NCI-H82 (cell line): ENCODE measurements around the gene CBY2.
A peak's percentile ranks its signal among the peaks of the same experiment; 100 is the strongest.

Experiments
- DNase-seq: peaks from one replicate; lab custom pipeline; 2025; lab: John Stamatoyannopoulos, UW

Gene CBY2

DNA sequence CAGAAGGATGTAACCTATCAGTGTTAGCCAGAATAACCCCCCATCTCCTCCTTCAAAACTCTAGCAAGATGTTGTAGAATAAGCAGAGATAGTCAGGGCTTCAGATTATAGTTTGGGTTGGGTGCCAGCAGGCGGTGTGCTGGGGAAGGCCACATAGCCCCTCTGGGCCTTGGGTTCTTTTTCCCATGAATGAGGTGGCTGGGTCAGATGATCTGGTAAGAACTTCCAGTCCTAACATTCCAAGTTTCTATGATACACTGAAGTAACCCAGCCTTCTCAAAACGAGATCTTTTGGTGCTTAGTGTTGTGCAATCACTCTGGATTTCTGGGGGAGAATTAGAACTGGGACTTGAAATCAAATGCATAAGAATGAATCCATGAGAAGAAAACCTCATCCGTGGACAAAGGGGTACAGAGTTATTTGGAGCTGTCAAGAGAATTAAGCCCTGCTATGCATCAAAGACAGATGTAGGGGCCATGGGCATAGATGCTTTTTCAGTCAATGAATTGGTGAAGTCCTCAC, 810 bp downstream of the CBY2 start:
- no peak for DNase-seq

DNA sequence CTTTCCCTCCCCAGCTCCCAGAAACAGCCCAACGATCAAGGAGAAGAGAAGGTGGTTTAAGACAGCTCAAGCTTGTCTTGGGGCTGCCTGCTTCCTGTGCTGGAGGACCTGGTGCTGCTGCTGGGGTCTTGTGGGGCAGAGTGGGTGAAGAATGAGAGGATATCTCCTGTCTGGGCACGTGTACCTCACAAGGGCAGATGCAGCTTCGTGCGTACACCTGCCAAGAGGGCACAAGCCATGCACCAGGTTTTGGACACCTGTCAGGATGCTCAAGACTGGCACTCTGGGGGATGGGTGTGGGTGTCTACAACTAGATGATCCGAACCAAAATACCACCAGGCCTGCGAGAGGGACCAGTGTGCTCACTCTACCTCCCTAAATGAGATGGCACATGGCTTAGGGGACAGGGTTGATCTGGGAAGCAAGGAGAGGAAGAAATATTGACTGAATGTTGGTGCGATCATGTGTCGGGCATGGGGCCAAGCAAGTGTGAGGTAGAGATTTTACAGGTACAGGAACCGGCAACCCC, 2.2 kb downstream of the CBY2 start:
- no peak for DNase-seq

DNA sequence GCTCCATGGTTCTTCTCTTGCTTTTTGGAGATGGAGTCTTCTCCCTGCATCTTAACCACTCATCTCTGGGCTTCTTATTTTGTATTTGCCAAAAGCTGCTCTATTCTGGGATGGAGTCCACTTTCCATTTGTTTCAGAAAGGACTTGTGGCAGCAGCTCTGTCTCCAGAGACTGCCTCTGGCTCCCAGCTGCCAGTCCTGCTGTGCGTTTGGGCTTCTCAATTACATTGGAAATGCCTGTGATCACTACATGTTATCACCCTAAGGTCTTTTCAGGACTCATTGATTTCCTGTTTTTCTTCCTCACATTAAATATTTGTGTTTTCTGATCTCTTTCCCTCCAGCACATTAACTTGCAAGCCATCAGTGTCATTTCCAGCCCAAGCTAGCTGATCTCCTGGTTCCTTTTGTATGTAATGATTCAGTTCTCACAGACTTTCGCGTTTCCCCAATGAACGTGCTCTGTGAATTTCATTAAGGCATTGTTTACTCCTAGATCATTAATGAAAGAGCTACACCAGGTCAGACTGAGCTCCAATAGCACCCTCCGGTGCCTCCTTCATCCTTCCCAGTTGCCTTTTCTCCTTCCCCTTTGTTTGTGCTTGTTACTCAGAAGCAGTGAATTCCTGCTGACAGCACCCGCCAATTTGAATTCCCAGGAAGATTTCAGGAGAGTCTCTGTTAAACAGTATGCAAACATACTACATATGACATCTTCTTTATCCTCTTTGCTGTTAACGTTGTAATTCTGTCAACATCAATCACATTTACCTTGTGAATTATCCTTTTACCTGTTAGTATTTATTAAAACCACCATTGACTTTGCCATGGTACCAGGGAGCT, 3.0 kb downstream of the CBY2 start:
- DNase-seq, result no peak

- no peak for DNase-seq
These were observed 3.8 kb downstream of the CBY2 start for GRCh38 chr13:45705918-45706317.

GRCh38 chr13:45707516-45708100, 5.5 kb downstream of the CBY2 start:
- DNase-seq, result no peak

DNA sequence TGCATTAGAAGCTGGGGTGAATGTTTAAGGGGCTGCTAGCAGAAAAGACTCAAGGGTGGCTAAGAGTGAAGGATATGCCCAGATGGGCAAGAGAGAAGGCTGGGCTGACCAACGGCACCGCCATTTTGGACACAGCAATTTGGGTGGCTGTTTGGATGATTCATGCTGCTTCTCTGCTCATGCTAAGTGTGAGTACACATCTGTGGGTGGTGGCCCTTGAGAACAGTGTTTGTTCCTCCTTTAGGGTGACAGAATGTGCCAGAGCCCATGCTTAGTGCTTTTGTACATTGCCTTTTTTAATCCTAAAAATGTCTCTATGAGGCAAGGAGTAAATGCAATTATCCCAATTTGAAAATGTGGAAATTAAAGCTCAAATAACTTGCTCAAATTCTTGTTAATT, 9.8 kb downstream of the CBY2 start:
- DNase-seq, result no peak

DNA sequence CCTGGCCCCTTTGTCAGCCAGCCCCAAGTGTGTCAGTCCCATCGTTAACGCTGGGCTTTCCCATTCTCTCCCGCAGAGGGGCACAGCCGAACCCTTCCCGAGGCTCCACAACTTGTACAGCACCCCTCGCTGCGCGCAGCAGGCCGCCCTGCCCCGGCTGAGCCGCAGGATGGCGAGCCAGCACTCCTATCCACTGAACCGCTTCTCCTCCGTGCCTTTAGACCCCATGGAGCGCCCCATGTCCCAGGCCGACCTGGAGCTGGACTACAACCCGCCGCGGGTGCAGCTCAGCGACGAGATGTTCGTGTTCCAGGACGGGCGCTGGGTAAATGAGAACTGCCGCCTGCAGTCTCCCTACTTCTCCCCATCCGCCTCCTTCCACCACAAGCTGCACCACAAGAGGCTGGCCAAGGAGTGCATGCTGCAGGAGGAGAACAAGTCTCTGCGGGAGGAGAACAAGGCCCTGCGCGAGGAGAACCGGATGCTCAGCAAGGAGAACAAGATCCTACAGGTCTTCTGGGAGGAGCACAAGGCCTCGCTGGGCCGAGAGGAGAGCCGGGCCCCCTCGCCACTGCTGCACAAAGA, 11.1 kb downstream of the CBY2 start:
- DNase-seq, result no peak

GRCh38 chr13:45713721-45714120, 11.6 kb downstream of the CBY2 start:
- DNase-seq, result no peak

GRCh38 chr13:45714170-45714569, 12.1 kb downstream of the CBY2 start:
- no peak for DNase-seq

DNA sequence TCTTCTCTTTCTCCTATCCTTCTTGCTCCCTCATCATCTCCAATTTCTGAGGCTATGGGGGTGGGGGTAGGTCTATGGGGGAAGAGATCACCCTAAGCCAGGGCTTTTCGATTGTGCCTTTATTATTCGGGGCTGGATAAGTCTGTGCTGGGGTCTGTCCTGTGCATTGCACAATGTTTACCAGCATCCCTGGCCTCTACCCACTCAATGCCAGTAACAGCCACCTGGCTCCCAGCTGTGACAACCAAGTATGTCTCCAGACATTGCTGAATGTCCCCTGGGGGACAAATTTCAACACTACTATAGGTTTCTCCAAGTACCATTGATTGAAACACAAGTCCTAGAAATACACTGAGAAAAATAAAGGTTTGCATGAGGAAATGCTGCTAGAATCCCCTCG, 13.2 kb downstream of the CBY2 start:
- DNase-seq, result no peak

GRCh38 chr13:45717349-45717748, 15.2 kb downstream of the CBY2 start:
- no peak for DNase-seq

- peak; percentile 45 for DNase-seq
These were observed 15.9 kb downstream of the CBY2 start for GRCh38 chr13:45718063-45718462.

- no peak for DNase-seq
These were observed 16.9 kb downstream of the CBY2 start for GRCh38 chr13:45718992-45719391.

GRCh38 chr13:45721203-45721731, 19.1 kb downstream of the CBY2 start:
- DNase-seq, result no peak

DNA sequence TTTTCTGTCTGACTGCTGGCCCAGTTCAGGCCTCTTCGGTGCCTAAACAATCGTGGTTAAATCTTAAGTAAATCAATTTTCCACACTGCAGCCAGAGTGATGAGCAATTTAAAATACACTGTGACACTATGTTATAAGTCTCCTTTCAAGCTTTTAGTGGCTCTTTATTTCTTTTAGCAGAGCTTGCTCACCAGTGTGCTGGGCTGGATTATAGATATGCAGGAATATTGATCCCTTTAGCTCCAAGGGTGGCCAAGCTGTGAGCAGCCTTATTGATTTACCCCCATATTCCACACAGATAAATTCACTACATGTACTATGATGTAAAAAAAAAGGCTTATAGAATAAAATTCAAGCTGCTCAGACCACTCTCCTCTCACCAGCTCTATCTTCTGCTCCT, 21.7 kb downstream of the CBY2 start:
- DNase-seq, result no peak

GRCh38 chr13:45728759-45729158, 26.6 kb downstream of the CBY2 start:
- DNase-seq, result peak; percentile 54

GRCh38 chr13:45731455-45731854, 29.3 kb downstream of the CBY2 start:
- no peak for DNase-seq

GRCh38 chr13:45732916-45733315, 30.8 kb downstream of the CBY2 start:
- DNase-seq, result peak; percentile 94

DNA sequence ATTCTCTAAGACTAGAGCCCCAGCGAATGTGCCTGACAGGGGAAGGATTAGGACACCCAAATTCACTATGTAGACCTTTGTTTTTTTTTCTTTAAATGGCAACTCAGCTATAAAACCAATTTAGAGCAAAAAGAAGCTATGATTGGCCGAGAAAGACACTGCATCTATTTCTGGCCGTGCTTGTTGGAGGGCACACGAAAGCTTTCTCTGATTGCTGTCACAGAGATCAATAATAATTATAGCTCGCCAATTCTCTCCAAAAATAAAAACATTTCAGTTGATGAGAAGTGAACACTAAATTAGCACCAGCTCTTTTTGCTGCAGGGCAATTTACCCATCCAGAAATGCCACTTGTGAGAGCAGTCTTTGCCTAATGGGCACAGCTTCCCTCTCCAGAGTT, 31.2 kb downstream of the CBY2 start:
- DNase-seq, result no peak

- DNase-seq, result peak; percentile 57
These were observed 35.5 kb downstream of the CBY2 start for GRCh38 chr13:45737571-45738017.

GRCh38 chr13:45742985-45743384, 40.9 kb downstream of the CBY2 start:
- DNase-seq, result no peak

GRCh38 chr13:45744979-45745378, 42.9 kb downstream of the CBY2 start:
- no peak for DNase-seq

DNA sequence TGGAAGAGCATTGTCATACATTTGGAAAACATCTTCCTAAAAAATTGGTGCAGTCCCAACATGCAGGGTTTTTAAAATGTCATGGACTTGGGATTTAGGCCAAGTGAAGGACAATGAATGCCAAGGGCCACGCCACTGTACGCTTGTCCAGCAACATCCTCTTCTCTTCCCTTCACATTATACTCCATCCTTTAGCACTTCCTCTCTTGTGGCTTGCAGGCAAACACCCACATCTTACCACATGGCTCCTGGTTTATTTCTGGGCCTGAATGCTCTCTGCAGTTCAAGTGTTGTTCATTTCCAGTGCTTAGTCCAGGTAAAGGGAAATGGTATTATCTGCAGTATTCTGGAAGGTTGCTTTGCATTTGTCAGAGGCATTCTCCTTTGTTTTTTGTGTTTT, 45.0 kb downstream of the CBY2 start:
- no peak for DNase-seq
